HL-60 (cell line): ENCODE results near the gene SARDH.

Source experiments
- DNase-seq, 2 experiments: peaks; one replicate each; pipeline ENCODE4 v3.0.0-alpha.2; 2010 to 2020; ENCODE audit warnings: low read depth in 1 of 2, low spot score in 1 of 2
- H3K27ac ChIP-seq: fragments of 250-450 bp; sonication (Bioruptor Pico); replicated peaks from 2 replicates; pipeline ENCODE4 v1.5.1; 2020; ENCODE audit warnings: mild to moderate bottlenecking, moderate library complexity
- H3K27me3 ChIP-seq: fragments of 250-450 bp; sonication (Bioruptor Pico); 2 replicates; pipeline ENCODE4 v1.5.1; 2021; ENCODE audit warnings: mild to moderate bottlenecking, moderate library complexity; ENCODE audit not compliant: insufficient read depth, poor library complexity, severe bottlenecking
- H3K4me3 ChIP-seq: replicated peaks from 2 replicates; pipeline ENCODE4 v1.5.1; 2011; ENCODE audit warnings: mild to moderate bottlenecking, control low read depth, low read length; ENCODE audit not compliant: insufficient read depth
- CTCF ChIP-seq: IDR thresholded peaks from one replicate; pipeline ENCODE4 v1.5.1; 2011; ENCODE audit warnings: low read length, control low read depth, inconsistent platforms; ENCODE audit not compliant: insufficient read depth
- GABPA ChIP-seq: IDR thresholded peaks from 2 replicates; pipeline ENCODE4 v1.6.1; 2012; ENCODE audit warnings: low read depth
- POLR2AphosphoS5 ChIP-seq: IDR thresholded peaks from 2 replicates; pipeline ENCODE4 v1.6.1; 2012; ENCODE audit warnings: low read depth
- REST ChIP-seq: IDR thresholded peaks from 2 replicates; pipeline ENCODE4 v1.6.1; 2012; ENCODE audit warnings: low read depth; ENCODE audit not compliant: insufficient replicate concordance
- SPI1 ChIP-seq: IDR thresholded peaks from 2 replicates; pipeline ENCODE4 v1.6.1; 2012; ENCODE audit warnings: low read depth, mild to moderate bottlenecking, borderline replicate concordance

SARDH gene

DNA sequence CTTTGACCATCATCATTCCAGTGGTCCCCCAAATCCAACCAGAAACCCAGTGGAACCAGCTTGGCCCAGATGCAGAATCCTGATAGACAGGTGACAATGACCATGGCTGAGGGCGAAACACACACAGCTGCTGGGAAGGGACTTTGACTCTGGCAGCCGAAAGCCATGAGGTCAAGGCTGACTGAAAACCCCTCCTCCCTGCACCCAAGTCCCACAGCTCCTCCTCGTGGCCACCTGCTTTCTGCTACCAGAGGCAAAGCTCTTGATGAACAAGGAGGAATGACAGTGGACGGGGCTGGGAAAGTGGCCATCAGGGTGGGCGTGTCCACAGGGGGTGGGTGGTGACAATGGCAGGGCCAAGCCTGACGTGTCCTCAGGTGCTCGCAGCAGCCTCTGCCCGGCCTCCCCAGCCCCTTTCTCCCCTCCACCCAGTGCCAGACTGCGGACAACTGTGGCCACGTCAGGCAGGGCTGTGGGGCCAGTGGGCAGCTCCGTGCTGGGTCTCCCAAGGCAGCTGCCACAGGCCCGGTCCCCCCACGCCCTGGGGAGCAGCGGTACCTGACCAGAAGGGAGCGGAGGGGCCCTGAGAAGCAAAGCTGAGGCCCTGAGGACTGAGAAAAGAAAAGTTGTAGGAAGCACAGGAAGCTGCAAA is 30.8 kb upstream of the SARDH start:
- TF ChIP-seq REST = no peak
- no peak for TF ChIP-seq SPI1
- TF ChIP-seq CTCF = no peak
- no peak for TF ChIP-seq GABPA
- TF ChIP-seq POLR2AphosphoS5 = no peak
- DNase-seq = no peak
- H3K27me3 ChIP-seq = no peaks in the 10 kb centered on the region

GRCh38 chr9:133768371-133768858 is 30.3 kb upstream of the SARDH start:
- no peak for DNase-seq
- Histone ChIP-seq H3K27me3 (no peaks in the 10 kb centered on the region), H3K4me3 (no peak overlapping the region), H3K27ac (no peak overlapping the region)
- no peak for TF ChIP-seq CTCF
- TF ChIP-seq REST = no peak
- no peak for TF ChIP-seq POLR2AphosphoS5
- TF ChIP-seq SPI1 = no peak
- TF ChIP-seq GABPA = no peak

More for the DNA sequence above, 30.8 kb upstream of the SARDH start:
- Histone ChIP-seq H3K4me3 (no peak overlapping the region), H3K27ac (no peak overlapping the region)

DNA sequence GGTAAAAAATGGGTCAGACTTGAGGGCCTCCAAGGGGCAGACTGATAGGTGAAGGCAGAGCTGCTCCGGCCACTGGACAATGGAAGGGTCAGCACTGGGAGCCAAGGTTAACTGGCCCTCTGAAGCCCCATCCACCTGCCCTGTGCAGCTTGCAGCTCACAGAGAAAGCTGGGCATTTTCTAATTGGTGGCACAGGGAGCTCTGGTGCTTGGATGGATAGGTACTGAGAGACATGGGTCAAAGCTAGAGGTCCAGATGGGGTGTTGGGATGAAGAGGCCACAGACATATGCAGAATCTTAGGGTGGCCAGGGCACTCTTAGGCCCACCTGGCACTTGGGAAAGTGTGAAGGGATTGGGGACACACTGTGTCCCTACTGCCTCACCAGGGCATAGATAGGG is 29.5 kb upstream of the SARDH start:
- H3K4me3 ChIP-seq = no peak overlapping the region
- no peak for TF ChIP-seq CTCF
- no peak for TF ChIP-seq SPI1
- TF ChIP-seq REST = no peak
- no peak for TF ChIP-seq GABPA
- DNase-seq = no peak

More for the DNA sequence above, 29.5 kb upstream of the SARDH start:
- no peak overlapping the region for H3K27ac ChIP-seq
- no peaks in the 10 kb centered on the region for H3K27me3 ChIP-seq
